Activated T-cell treated with anti-CD3 and anti-CD28 coated beads, Interleukin-2, amount 50 U/mL, for 24 hours (primary cell): ENCODE measurements around the gene HS3ST5.

Experiments
- DNase-seq: peaks from one replicate; pipeline ENCODE4 v3.0.0-alpha.2; 2020
- H3K27ac Mint-ChIP-seq: 2 replicates; pipeline ENCODE4 v1.8.0; 2020; ENCODE audit warnings: mild to moderate bottlenecking, mixed read lengths
- H3K27me3 Mint-ChIP-seq: 2 replicates; pipeline ENCODE4 v1.8.0; 2020; ENCODE audit warnings: mixed read lengths
- H3K36me3 Mint-ChIP-seq: 2 replicates; pipeline ENCODE4 v1.8.0; 2020; ENCODE audit warnings: low read depth, mixed read lengths
- H3K4me1 Mint-ChIP-seq: 2 replicates; pipeline ENCODE4 v1.8.0; 2020; ENCODE audit warnings: low read depth, mixed read lengths
- H3K4me3 Mint-ChIP-seq: 2 replicates; pipeline ENCODE4 v1.8.0; 2020; ENCODE audit warnings: mild to moderate bottlenecking, moderate library complexity, mixed read lengths
- H3K9me3 Mint-ChIP-seq: 2 replicates; pipeline ENCODE4 v1.8.0; 2020; ENCODE audit warnings: mixed read lengths

Gene HS3ST5

GRCh38 chr6:114075777-114076176 lies 267.0 kb downstream of the HS3ST5 start:
- Mint-ChIP-seq H3K27me3 (peaks cover 2% of the 10 kb centered on the region), H3K4me1 (peaks cover 2% of the 10 kb centered on the region), H3K4me3 (no peak overlapping the region), H3K27ac (no peak overlapping the region), H3K9me3 (no peaks in the 10 kb centered on the region), H3K36me3 (no peaks in the 10 kb centered on the region)
- no peak for DNase-seq

- DNase-seq: no peak
- no peaks in the 10 kb centered on the region for H3K27me3 Mint-ChIP-seq
- no peak overlapping the region for H3K4me3 Mint-ChIP-seq
- H3K36me3 Mint-ChIP-seq: no peaks in the 10 kb centered on the region
- peaks cover 2% of the 10 kb centered on the region for H3K4me1 Mint-ChIP-seq
- no peak overlapping the region for H3K27ac Mint-ChIP-seq
- no peaks in the 10 kb centered on the region for H3K9me3 Mint-ChIP-seq
Measured at GRCh38 chr6:114075300-114075699, 267.5 kb downstream of the HS3ST5 start.

GRCh38 chr6:114068771-114069170 lies 274.1 kb downstream of the HS3ST5 start:
- H3K4me3 Mint-ChIP-seq: no peak overlapping the region
- no peaks in the 10 kb centered on the region for H3K4me1 Mint-ChIP-seq
- H3K27me3 Mint-ChIP-seq: peaks cover 8% of the 10 kb centered on the region
- H3K9me3 Mint-ChIP-seq: no peaks in the 10 kb centered on the region
- DNase-seq: no peak
- H3K27ac Mint-ChIP-seq: no peak overlapping the region
- no peaks in the 10 kb centered on the region for H3K36me3 Mint-ChIP-seq

DNA sequence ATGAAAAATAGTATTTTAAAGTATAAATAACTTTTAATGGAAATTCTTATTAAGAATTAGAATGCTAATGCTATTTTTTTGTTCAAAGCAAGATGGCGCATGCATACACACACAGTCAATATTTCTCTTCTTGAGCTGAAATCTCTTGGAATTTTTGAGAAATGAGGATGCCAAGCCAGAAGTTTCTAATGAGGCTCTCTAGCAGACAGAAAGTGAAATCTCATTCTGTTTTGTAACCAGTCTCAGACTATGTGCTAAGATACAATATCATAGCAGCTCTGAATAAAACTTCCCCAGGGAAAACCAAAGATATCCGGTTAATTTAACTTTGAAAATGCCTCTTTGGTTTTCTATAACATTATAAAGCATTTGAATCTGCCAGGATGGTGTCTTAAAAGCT lies 274.7 kb downstream of the HS3ST5 start:
- no peak overlapping the region for H3K27ac Mint-ChIP-seq
- no peak overlapping the region for H3K4me3 Mint-ChIP-seq
- H3K4me1 Mint-ChIP-seq: no peaks in the 10 kb centered on the region
- H3K27me3 Mint-ChIP-seq: peaks cover 11% of the 10 kb centered on the region
- H3K36me3 Mint-ChIP-seq: no peaks in the 10 kb centered on the region
- no peak for DNase-seq
- H3K9me3 Mint-ChIP-seq: no peaks in the 10 kb centered on the region

DNA sequence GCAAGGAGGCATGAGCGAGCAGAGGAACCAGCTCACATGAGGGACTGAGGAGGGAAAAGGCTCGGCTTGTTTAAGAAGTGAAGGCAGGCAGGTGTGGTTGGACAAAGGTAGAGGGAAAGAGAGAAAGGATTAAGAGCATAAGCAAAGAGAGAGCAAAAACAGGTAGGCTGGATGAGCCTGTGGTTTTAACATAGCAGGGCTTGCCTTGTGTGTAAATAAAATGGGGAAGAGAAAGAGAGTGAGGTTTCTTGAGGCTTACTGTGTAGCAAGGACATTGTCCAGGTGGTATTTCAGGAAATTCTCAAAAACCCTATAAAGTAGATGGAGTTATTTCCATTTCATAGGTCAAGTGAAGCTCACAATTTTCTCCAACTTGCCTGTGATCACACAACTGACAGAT lies 278.0 kb downstream of the HS3ST5 start:
- Mint-ChIP-seq H3K9me3 (no peaks in the 10 kb centered on the region), H3K27ac (no peak overlapping the region), H3K4me3 (no peak overlapping the region), H3K36me3 (no peaks in the 10 kb centered on the region), H3K27me3 (peaks cover 11% of the 10 kb centered on the region), H3K4me1 (no peaks in the 10 kb centered on the region)
- DNase-seq: no peak

GRCh38 chr6:114063956-114064355 lies 278.9 kb downstream of the HS3ST5 start:
- Mint-ChIP-seq H3K27ac (no peak overlapping the region), H3K36me3 (no peaks in the 10 kb centered on the region), H3K4me1 (no peaks in the 10 kb centered on the region), H3K9me3 (no peaks in the 10 kb centered on the region), H3K27me3 (peaks cover 11% of the 10 kb centered on the region), H3K4me3 (no peak overlapping the region)
- DNase-seq: no peak

DNA sequence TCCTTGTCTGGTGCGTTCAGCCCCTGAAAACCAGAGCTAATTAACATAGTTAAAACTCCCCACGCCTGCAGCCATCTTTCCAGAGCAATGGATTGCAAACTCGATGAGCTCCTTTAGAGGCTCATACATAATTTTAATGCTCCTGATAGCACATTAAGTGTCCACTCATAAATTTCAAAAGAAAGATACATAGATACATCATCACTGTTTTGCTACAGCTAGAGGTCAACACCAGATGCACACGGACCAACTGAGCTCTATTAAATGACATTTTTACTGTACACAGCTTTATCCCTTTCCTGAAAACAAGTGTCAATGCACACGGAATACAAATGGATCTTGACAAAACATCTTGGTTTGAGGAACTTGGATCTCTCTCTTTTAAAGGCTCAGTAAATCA lies 280.6 kb downstream of the HS3ST5 start:
- Mint-ChIP-seq H3K27me3 (peaks cover 11% of the 10 kb centered on the region), H3K4me1 (no peaks in the 10 kb centered on the region), H3K36me3 (no peaks in the 10 kb centered on the region), H3K27ac (no peak overlapping the region), H3K4me3 (no peak overlapping the region), H3K9me3 (no peaks in the 10 kb centered on the region)
- DNase-seq: no peak

GRCh38 chr6:114061741-114062140 lies 281.1 kb downstream of the HS3ST5 start:
- no peak for DNase-seq
- H3K4me3 Mint-ChIP-seq: no peak overlapping the region
- H3K27ac Mint-ChIP-seq: no peak overlapping the region
- H3K36me3 Mint-ChIP-seq: no peaks in the 10 kb centered on the region
- no peaks in the 10 kb centered on the region for H3K4me1 Mint-ChIP-seq
- no peaks in the 10 kb centered on the region for H3K9me3 Mint-ChIP-seq
- H3K27me3 Mint-ChIP-seq: peaks cover 10% of the 10 kb centered on the region

GRCh38 chr6:114061116-114061515 lies 281.7 kb downstream of the HS3ST5 start:
- Mint-ChIP-seq H3K36me3 (no peaks in the 10 kb centered on the region), H3K27me3 (peaks cover 8% of the 10 kb centered on the region), H3K9me3 (no peaks in the 10 kb centered on the region), H3K4me1 (no peaks in the 10 kb centered on the region), H3K27ac (no peak overlapping the region), H3K4me3 (no peak overlapping the region)
- DNase-seq: no peak

GRCh38 chr6:114058435-114058834 lies 284.4 kb downstream of the HS3ST5 start:
- no peak overlapping the region for H3K27ac Mint-ChIP-seq
- H3K4me3 Mint-ChIP-seq: no peak overlapping the region
- no peaks in the 10 kb centered on the region for H3K9me3 Mint-ChIP-seq
- H3K27me3 Mint-ChIP-seq: no peaks in the 10 kb centered on the region
- H3K36me3 Mint-ChIP-seq: no peaks in the 10 kb centered on the region
- no peak for DNase-seq
- no peaks in the 10 kb centered on the region for H3K4me1 Mint-ChIP-seq

DNA sequence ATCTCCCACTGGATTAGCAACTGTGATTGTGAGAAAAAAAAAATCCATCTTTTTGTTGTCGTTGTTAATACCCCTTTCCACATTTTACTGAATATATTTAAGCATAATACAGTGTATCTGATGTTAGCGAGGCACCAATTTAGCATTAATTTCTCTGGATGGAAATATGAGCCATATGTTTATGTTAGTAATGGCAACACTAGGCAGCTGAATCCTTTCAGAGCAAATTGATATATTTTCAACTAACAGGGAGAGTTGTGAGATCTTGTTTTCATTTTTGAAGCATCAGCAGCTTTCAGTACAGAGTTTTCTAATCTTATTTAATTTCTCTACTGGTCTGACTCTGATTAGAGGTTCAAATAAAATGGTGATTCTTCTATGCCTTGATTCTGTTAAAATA lies 287.1 kb downstream of the HS3ST5 start:
- Mint-ChIP-seq H3K4me1 (no peaks in the 10 kb centered on the region), H3K27ac (no peak overlapping the region), H3K9me3 (no peaks in the 10 kb centered on the region), H3K4me3 (no peak overlapping the region), H3K36me3 (no peaks in the 10 kb centered on the region), H3K27me3 (no peaks in the 10 kb centered on the region)
- DNase-seq: no peak

DNA sequence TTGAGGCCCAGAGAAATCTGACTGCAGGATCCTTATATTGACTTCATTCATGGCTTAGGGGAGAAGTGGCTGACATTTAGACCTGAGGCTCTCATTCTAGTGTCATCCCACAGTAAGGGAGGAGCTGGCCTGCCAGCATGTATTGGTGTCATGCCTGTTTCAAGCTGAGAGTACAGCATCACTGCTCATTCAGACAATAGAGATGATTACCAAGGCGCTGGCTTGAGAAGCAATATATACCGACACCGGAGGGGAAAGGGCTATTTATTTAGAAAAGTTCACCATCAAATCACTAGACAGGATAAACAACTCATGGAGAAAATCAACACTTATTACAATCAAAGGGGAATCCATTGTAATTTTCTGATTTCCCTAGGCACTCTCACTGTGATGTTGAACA lies 287.5 kb downstream of the HS3ST5 start:
- Mint-ChIP-seq H3K27ac (no peak overlapping the region), H3K4me3 (no peak overlapping the region), H3K9me3 (no peaks in the 10 kb centered on the region), H3K4me1 (no peaks in the 10 kb centered on the region), H3K27me3 (no peaks in the 10 kb centered on the region), H3K36me3 (no peaks in the 10 kb centered on the region)
- DNase-seq: no peak

- no peak overlapping the region for H3K4me3 Mint-ChIP-seq
- H3K4me1 Mint-ChIP-seq: no peaks in the 10 kb centered on the region
- DNase-seq: no peak
- H3K9me3 Mint-ChIP-seq: no peaks in the 10 kb centered on the region
- H3K27ac Mint-ChIP-seq: no peak overlapping the region
- no peaks in the 10 kb centered on the region for H3K36me3 Mint-ChIP-seq
- H3K27me3 Mint-ChIP-seq: no peaks in the 10 kb centered on the region
Measured at GRCh38 chr6:114053791-114054190, 289.0 kb downstream of the HS3ST5 start.

- no peak overlapping the region for H3K4me3 Mint-ChIP-seq
- H3K27ac Mint-ChIP-seq: no peak overlapping the region
- no peak for DNase-seq
- H3K4me1 Mint-ChIP-seq: no peaks in the 10 kb centered on the region
- H3K27me3 Mint-ChIP-seq: no peaks in the 10 kb centered on the region
- H3K36me3 Mint-ChIP-seq: no peaks in the 10 kb centered on the region
- H3K9me3 Mint-ChIP-seq: no peaks in the 10 kb centered on the region
Measured at GRCh38 chr6:114052141-114052540, 290.7 kb downstream of the HS3ST5 start.

DNA sequence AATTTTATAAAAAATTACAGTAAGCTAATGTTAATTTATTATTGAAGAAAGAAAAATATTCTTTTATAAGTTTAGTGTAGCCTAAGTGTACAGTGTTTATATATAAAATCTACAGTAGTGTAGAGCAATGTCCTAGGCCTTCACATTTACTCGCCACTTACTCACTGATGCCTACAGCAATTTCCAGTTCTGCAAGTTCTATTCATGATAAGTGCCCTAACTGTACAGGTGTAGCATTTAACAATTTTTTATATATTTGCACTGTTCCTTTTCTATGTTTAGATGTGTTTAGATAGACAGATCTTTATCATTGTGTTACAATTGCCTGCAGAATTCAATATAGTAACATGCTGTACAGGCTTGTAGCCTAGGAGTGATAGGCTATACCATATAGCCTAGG lies 291.8 kb downstream of the HS3ST5 start:
- Mint-ChIP-seq H3K9me3 (no peaks in the 10 kb centered on the region), H3K4me1 (no peaks in the 10 kb centered on the region), H3K36me3 (no peaks in the 10 kb centered on the region), H3K27ac (no peak overlapping the region), H3K27me3 (no peaks in the 10 kb centered on the region), H3K4me3 (no peak overlapping the region)
- DNase-seq: no peak

DNA sequence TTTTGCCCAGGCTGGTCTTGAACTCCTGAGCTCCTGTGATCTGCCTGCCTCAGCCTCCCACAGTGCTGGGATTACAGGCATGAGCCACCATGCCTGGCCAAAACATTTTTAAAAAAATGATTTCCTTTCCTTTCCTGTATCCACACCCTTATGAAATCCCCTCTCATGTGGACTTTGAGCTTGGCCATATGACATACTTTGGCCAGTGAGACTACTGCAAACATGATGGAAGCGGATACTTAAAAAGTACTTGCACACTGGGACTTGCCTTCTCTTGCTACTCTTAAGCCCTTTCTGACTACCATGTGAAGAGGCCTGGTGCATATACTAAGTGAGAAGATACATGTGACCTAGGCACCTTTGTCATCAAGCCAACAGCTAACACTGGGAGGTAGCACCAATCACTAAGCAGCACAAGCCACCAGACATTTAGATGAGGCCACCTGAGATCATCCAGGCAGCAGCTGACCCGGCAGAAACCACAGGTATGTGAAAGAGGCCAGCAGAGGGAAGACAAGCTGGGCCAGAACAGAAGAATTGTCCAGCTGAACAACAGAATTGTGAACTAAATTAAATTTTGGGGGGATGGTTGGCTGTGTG lies 293.4 kb downstream of the HS3ST5 start:
- Mint-ChIP-seq H3K4me3 (no peak overlapping the region), H3K27ac (no peak overlapping the region), H3K4me1 (no peaks in the 10 kb centered on the region), H3K27me3 (peaks cover 2% of the 10 kb centered on the region), H3K9me3 (no peaks in the 10 kb centered on the region), H3K36me3 (no peaks in the 10 kb centered on the region)
- DNase-seq: no peak
